Activated T-cell treated with anti-CD3 and anti-CD28 coated beads, Interleukin-2, amount 50 U/mL, for 48 hours (primary cell): Measurements from ENCODE around the gene MPC1L.

ENCODE experiments used
- DNase-seq, 2 experiments: peaks; one replicate each; pipeline ENCODE4 v3.0.0-alpha.2; 2020

The MPC1L gene

GRCh38 chrX:40632199-40632598, 9.0 kb downstream of the MPC1L start:
- DNase-seq = no peak

- DNase-seq = no peak
Measured at GRCh38 chrX:40637687-40638086, 14.5 kb downstream of the MPC1L start.

- no peak for DNase-seq
Measured at GRCh38 chrX:40644176-40644575, 20.9 kb downstream of the MPC1L start.

- DNase-seq = peak; percentile 62 to 66
Measured at GRCh38 chrX:40644821-40645358, 21.7 kb downstream of the MPC1L start.

- peak; percentile 59 for DNase-seq
Measured at GRCh38 chrX:40646489-40647306, 23.5 kb downstream of the MPC1L start.

GRCh38 chrX:40647307-40648197, 24.3 kb downstream of the MPC1L start, which contains the start of gene CXorf38:
Gene CXorf38 (minus strand): TSS chrX:40647561. CDS start chrX:40647520, 41 bp downstream.
- peak; percentile 98 to 99 for DNase-seq

- peak; percentile 74 to 77 for DNase-seq
Measured at GRCh38 chrX:40651620-40652223, 28.5 kb downstream of the MPC1L start.

- DNase-seq = no peak
Measured at GRCh38 chrX:40652664-40653063, 29.4 kb downstream of the MPC1L start.

GRCh38 chrX:40653535-40653934, 30.3 kb downstream of the MPC1L start:
- DNase-seq = no peak

- DNase-seq = no peak
Measured at GRCh38 chrX:40660381-40660780, 37.2 kb downstream of the MPC1L start.

- DNase-seq = no peak
Measured at GRCh38 chrX:40661489-40661888, 38.3 kb downstream of the MPC1L start.

- no peak for DNase-seq
Measured at GRCh38 chrX:40663078-40663740, 40.0 kb downstream of the MPC1L start.

- no peak for DNase-seq
Measured at GRCh38 chrX:40663880-40664630, 40.8 kb downstream of the MPC1L start.

- no peak for DNase-seq
Measured at GRCh38 chrX:40671126-40671525, 47.9 kb downstream of the MPC1L start.
